PC-9 (cell line): ENCODE measurements around the gene GABRB1. TPM values are rescaled to one million over a fixed set of nuclear protein-coding genes. Genes with fewer than 3 reads are reported as not detected.

Experiments
- BruUV-seq: library from RNA; stranded (reverse); fragments of 400-500 nt; replicated peaks from 2 replicates; lab custom pipeline; 2021; lab: Mats Ljungman, UMichigan
- CTCF ChIA-PET: fragments of 300-600 bp; sonication (Branson Sonifier 250); formaldehyde crosslinking; loops from one replicate; lab custom pipeline; 2022; ENCODE audit warnings: antibody characterized with exemption; lab: Charles Lee
- POLR2A ChIA-PET: fragments of 300-600 bp; sonication (Branson Sonifier 250); formaldehyde crosslinking; loops from one replicate; lab custom pipeline; 2022; ENCODE audit warnings: antibody characterized with exemption; ENCODE audit not compliant: unreplicated experiment; lab: Charles Lee
- DNase-seq, 2 experiments: peaks; one replicate each; pipeline versions ENCODE4 v3.0.0 to v3.0.0-alpha.2; 2015 to 2022; ENCODE audit warnings: mixed read lengths in 1 of 2
- H2AFZ ChIP-seq: fragments of 200-600 bp; sonication (generic); 2 replicates; pipeline ENCODE4 v1.8.1; 2017; ENCODE audit warnings: antibody characterized with exemption
- H3F3A ChIP-seq: fragments of 200-600 bp; sonication (generic); 2 replicates; pipeline ENCODE4 v1.8.1; 2017; ENCODE audit warnings: antibody characterized with exemption, mild to moderate bottlenecking, low read depth; ENCODE audit not compliant: insufficient read depth
- H3K27ac ChIP-seq: fragments of 200-600 bp; sonication (generic); 2 replicates; pipeline ENCODE4 v1.6.1; 2016; ENCODE audit warnings: mixed run types
- H3K27me3 ChIP-seq: fragments of 200-600 bp; sonication (generic); 2 replicates; pipeline ENCODE4 v1.6.1; 2016; ENCODE audit warnings: low read depth, mixed run types; ENCODE audit not compliant: insufficient read depth
- H3K36me3 ChIP-seq: fragments of 200-600 bp; sonication (generic); 2 replicates; pipeline ENCODE4 v1.6.1; 2016; ENCODE audit warnings: low read depth, mixed run types
- H3K4me1 ChIP-seq: fragments of 200-600 bp; sonication (generic); replicated peaks from 2 replicates; pipeline ENCODE4 v1.6.1; 2016; ENCODE audit warnings: mixed run types; ENCODE audit not compliant: insufficient read depth
- H3K4me2 ChIP-seq: fragments of 200-600 bp; sonication (generic); 2 replicates; pipeline ENCODE4 v1.6.1; 2017; ENCODE audit warnings: mixed run types
- H3K4me3 ChIP-seq: fragments of 200-600 bp; sonication (generic); 2 replicates; pipeline ENCODE4 v1.6.1; 2016; ENCODE audit warnings: mixed run types
- H3K79me2 ChIP-seq: fragments of 200-600 bp; sonication (generic); 2 replicates; pipeline ENCODE4 v1.6.1; 2017; ENCODE audit warnings: low read depth, mixed run types
- H3K9me2 ChIP-seq: fragments of 200-600 bp; sonication (generic); 2 replicates; pipeline ENCODE4 v1.8.1; 2017; ENCODE audit warnings: mild to moderate bottlenecking; ENCODE audit not compliant: insufficient read depth
- H3K9me3 ChIP-seq: fragments of 200-600 bp; sonication (generic); 2 replicates; pipeline ENCODE4 v1.8.1; 2016; ENCODE audit warnings: low read depth; ENCODE audit not compliant: insufficient read depth
- H4K20me1 ChIP-seq: fragments of 200-600 bp; sonication (generic); 2 replicates; pipeline ENCODE4 v1.8.1; 2017; ENCODE audit not compliant: insufficient read depth
- EZH2 ChIP-seq: fragments of 200-600 bp; sonication (generic); IDR thresholded peaks from 2 replicates; pipeline ENCODE4 v1.8.0; 2017; ENCODE audit warnings: antibody characterized with exemption, low read depth
- intact Hi-C: fragments of 100-400 bp; cut with micrococcal nuclease; formaldehyde crosslinking; loops from one replicate; pipeline ENCODE4 v1.10.0; 2022; ENCODE audit not compliant: unreplicated experiment
- total RNA-seq: library from RNA; stranded (reverse); gene quantifications from 2 replicates; pipeline ENCODE4 v1.2.3, GENCODE V29; 2021
- TF ChIP-seq, protein P1 (sequence below): fragments of 200-600 bp; sonication (generic); conservative IDR thresholded peaks from 2 replicates; pipeline ENCODE4 v1.6.1; 2017; ENCODE audit warnings: mixed run types, antibody characterized with exemption, mild to moderate bottlenecking, moderate library complexity

GABRB1 gene
- total RNA-seq, 1 experiment from 2014 or later: not detected

- Histone ChIP-seq H3K4me2 (no peak overlapping the region), H3K36me3 (peaks cover 14% of the 10 kb centered on the region; the same call in 1 of the 2 replicates), H3K4me3 (no peak overlapping the region), H3K4me1 (no peaks in the 10 kb centered on the region), H3K27me3 (no peaks in the 10 kb centered on the region), H3K9me3 (no peaks in the 10 kb centered on the region), H3K27ac (no peak overlapping the region), H3F3A (no peaks in the 10 kb centered on the region; the same call in 1 of the 2 replicates), H2AFZ (no peak overlapping the region), H3K79me2 (no peaks in the 10 kb centered on the region), H4K20me1 (no peaks in the 10 kb centered on the region), H3K9me2 (no peaks in the 10 kb centered on the region; the same call in 1 of the 2 replicates)
- intact Hi-C loops: no loop called here
- ChIA-PET CTCF (no interaction called here), POLR2A (no interaction called here)
- TF ChIP-seq, protein P1, sequence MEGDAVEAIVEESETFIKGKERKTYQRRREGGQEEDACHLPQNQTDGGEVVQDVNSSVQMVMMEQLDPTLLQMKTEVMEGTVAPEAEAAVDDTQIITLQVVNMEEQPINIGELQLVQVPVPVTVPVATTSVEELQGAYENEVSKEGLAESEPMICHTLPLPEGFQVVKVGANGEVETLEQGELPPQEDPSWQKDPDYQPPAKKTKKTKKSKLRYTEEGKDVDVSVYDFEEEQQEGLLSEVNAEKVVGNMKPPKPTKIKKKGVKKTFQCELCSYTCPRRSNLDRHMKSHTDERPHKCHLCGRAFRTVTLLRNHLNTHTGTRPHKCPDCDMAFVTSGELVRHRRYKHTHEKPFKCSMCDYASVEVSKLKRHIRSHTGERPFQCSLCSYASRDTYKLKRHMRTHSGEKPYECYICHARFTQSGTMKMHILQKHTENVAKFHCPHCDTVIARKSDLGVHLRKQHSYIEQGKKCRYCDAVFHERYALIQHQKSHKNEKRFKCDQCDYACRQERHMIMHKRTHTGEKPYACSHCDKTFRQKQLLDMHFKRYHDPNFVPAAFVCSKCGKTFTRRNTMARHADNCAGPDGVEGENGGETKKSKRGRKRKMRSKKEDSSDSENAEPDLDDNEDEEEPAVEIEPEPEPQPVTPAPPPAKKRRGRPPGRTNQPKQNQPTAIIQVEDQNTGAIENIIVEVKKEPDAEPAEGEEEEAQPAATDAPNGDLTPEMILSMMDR: no peak
- TF ChIP-seq EZH2: no peak
- no TSS peak for BruUV-seq
- DNase-seq: no peak
Observed at GRCh38 chr4:47451657-47452056, 420.3 kb downstream of the GABRB1 start.

DNA sequence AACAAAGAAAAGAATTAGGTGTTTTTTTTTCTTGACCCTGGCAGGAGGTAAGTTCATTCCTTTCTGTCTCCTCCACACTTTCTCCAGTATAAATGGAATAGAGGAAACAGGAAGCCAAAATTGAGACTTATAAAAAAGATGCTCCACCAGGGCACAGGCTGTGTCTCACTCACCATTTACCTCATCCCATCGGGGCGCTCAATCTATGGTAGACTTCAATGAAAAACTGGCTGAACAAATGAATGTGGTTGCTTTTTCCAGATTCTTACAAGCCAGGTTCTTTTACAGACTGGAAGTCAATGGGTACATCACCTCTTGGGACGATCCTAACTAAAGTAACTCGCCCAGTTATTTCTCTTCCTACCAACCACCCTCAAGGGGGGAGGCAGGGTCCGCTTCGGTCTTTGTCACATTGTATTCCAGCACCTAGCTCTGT is 431.4 kb downstream of the GABRB1 start:
- Histone ChIP-seq H3K27me3 (no peaks in the 10 kb centered on the region), H3K4me3 (peak overlapping the region; percentile 80), H3K9me3 (no peaks in the 10 kb centered on the region), H2AFZ (peak overlapping the region; percentile 96), H3K4me2 (peak overlapping the region; percentile 98), H3K4me1 (peaks cover 17% of the 10 kb centered on the region), H3K36me3 (no peaks in the 10 kb centered on the region; the same call in 1 of the 2 replicates), H3K9me2 (no peaks in the 10 kb centered on the region), H3K27ac (peak overlapping the region; percentile 32), H3F3A (peaks cover 11% of the 10 kb centered on the region; the same call in 1 of the 2 replicates), H4K20me1 (no peaks in the 10 kb centered on the region), H3K79me2 (no peaks in the 10 kb centered on the region; the same call in none of the 2 replicates)
- intact Hi-C loops: loop anchor here (2.0 kb wide), 3 partner anchors 22 to 102 kb away; partner anchors contain the start of gene ATP10D
- POLR2A ChIA-PET: interaction anchor here (0.6 kb wide), 1 partner anchor 19 kb away, joined by 4 read pairs; no protein-coding TSS in a partner anchor
- TF ChIP-seq EZH2: no peak
- TF ChIP-seq, protein P1: no peak
- BruUV-seq: TSS peak; percentile 64
- CTCF ChIA-PET: interaction anchor here (0.7 kb wide), 1 partner anchor 31 kb away, joined by 5 read pairs; no protein-coding TSS in a partner anchor
- no peak for DNase-seq

GRCh38 chr4:47463235-47463956 is 432.0 kb downstream of the GABRB1 start, which contains the start of gene COMMD8:
Gene COMMD8 (minus strand): TSS chr4:47463702. CDS start chr4:47463651, 51 bp downstream.
- DNase-seq: peak; percentile 90 to 93
- Histone ChIP-seq H3K27me3 (no peaks in the 10 kb centered on the region), H3K27ac (peak within 1 kb of the TSS; percentile 32), H3K4me3 (peak within 1 kb of the TSS; percentile 80), H3K9me2 (no peaks in the 10 kb centered on the region), H2AFZ (peak within 1 kb of the TSS; percentile 96), H4K20me1 (no peaks in the 10 kb centered on the region), H3F3A (peaks cover 11% of the 10 kb centered on the region; the same call in 1 of the 2 replicates), H3K36me3 (no peaks in the 10 kb centered on the region; the same call in 1 of the 2 replicates), H3K79me2 (no peaks in the 10 kb centered on the region; the same call in none of the 2 replicates), H3K9me3 (no peaks in the 10 kb centered on the region), H3K4me2 (peak within 1 kb of the TSS; percentile 98), H3K4me1 (peaks cover 17% of the 10 kb centered on the region)
- POLR2A ChIA-PET: interaction anchor here (0.6 kb wide), 2 partner anchors 18 to 21 kb away, joined by 4 to 5 read pairs; partner anchors contain the start of gene ATP10D
- TSS peak; percentile 31 for BruUV-seq
- CTCF ChIA-PET: interaction anchor here (0.7 kb wide), 1 partner anchor 30 kb away, joined by 5 read pairs; no protein-coding TSS in a partner anchor
- TF ChIP-seq, protein P1: no peak
- intact Hi-C loops: loop anchor here (2.0 kb wide), 3 partner anchors 21 to 101 kb away; partner anchors contain the start of gene ATP10D
